Caco-2 (cell line): ENCODE results near the gene KCTD5. TPM values are rescaled to one million over a fixed set of nuclear protein-coding genes. Genes with fewer than 3 reads are reported as not detected.

ENCODE experiments used
- BruUV-seq: library from RNA; stranded (reverse); fragments of 400-500 nt; replicated peaks from 2 replicates; lab custom pipeline; 2021; lab: Mats Ljungman, UMichigan
- CTCF ChIA-PET: fragments of 300-600 bp; sonication (Branson Sonifier 250); formaldehyde crosslinking; loops from one replicate; lab custom pipeline; 2022; ENCODE audit warnings: antibody characterized with exemption; lab: Charles Lee
- POLR2A ChIA-PET: fragments of 300-600 bp; sonication (Branson Sonifier 250); formaldehyde crosslinking; loops from one replicate; lab custom pipeline; 2022; ENCODE audit warnings: antibody characterized with exemption; lab: Charles Lee
- DNase-seq, 2 experiments: peaks; one replicate each; pipeline versions ENCODE4 v3.0.0 to v3.0.0-alpha.2; 2020 to 2022
- H3K27me3 ChIP-seq: replicated peaks from 2 replicates; pipeline ENCODE4 v1.6.0; 2011; ENCODE audit warnings: low read length; ENCODE audit not compliant: control insufficient read depth, insufficient read depth
- H3K36me3 ChIP-seq: 2 replicates; pipeline ENCODE4 v1.5.1; 2011; ENCODE audit warnings: low read length; ENCODE audit not compliant: control insufficient read depth, insufficient read depth
- H3K4me1 ChIP-seq: fragments of 250-450 bp; sonication (Bioruptor Pico); 2 replicates; pipeline ENCODE4 v1.5.1; 2020; ENCODE audit warnings: mild to moderate bottlenecking
- H3K4me3 ChIP-seq: 2 replicates; pipeline ENCODE4 v1.5.1; 2011; ENCODE audit warnings: low read depth, mild to moderate bottlenecking, control low read depth, low read length
- H3K9me3 ChIP-seq: fragments of 250-450 bp; sonication (Bioruptor Pico); 2 replicates; pipeline ENCODE4 v1.5.1; 2020; ENCODE audit warnings: mild to moderate bottlenecking, moderate library complexity
- H3K27ac Mint-ChIP-seq: one replicate; pipeline ENCODE4 v1.8.0; 2022; ENCODE audit warnings: mixed read lengths; ENCODE audit not compliant: unreplicated experiment
- H3K27me3 Mint-ChIP-seq: one replicate; pipeline ENCODE4 v1.8.0; 2022; ENCODE audit warnings: mixed read lengths; ENCODE audit not compliant: insufficient read depth, unreplicated experiment
- H3K36me3 Mint-ChIP-seq: one replicate; pipeline ENCODE4 v1.8.0; 2022; ENCODE audit warnings: mild to moderate bottlenecking, mixed read lengths; ENCODE audit not compliant: insufficient read depth, unreplicated experiment
- H3K4me1 Mint-ChIP-seq: one replicate; pipeline ENCODE4 v1.8.0; 2022; ENCODE audit warnings: low read depth, mixed read lengths; ENCODE audit not compliant: unreplicated experiment
- H3K4me3 Mint-ChIP-seq: one replicate; pipeline ENCODE4 v1.8.0; 2022; ENCODE audit warnings: mild to moderate bottlenecking, moderate library complexity, mixed read lengths; ENCODE audit not compliant: unreplicated experiment
- H3K9me3 Mint-ChIP-seq: one replicate; pipeline ENCODE4 v1.8.0; 2022; ENCODE audit warnings: mixed read lengths; ENCODE audit not compliant: unreplicated experiment
- CTCF ChIP-seq, 2 experiments: fragments of 200-600 bp in 1 of 2; IDR thresholded peaks; 1 replicate in 1 of 2; 2 replicates in 1 of 2; pipeline versions ENCODE4 v1.5.1 to v1.8.0; 2011 to 2022; ENCODE audit warnings: antibody characterized with exemption in 1 of 2, control low read depth in 1 of 2, inconsistent platforms in 1 of 2, low read depth in 1 of 2, low read length in 1 of 2, mild to moderate bottlenecking in 1 of 2, moderate library complexity in 1 of 2; ENCODE audit not compliant: insufficient read depth in 1 of 2, severe bottlenecking in 1 of 2, unreplicated experiment in 1 of 2
- intact Hi-C: fragments of 100-400 bp; cut with micrococcal nuclease; formaldehyde crosslinking; loops from one replicate; pipeline ENCODE4 v1.10.0; 2022; ENCODE audit not compliant: unreplicated experiment
- total RNA-seq: library from RNA; stranded (reverse); gene quantifications from 2 replicates; pipeline ENCODE4 v1.2.3, GENCODE V29; 2022

The KCTD5 gene
- total RNA-seq, 1 experiment from 2014 or later: 30.4 TPM

DNA sequence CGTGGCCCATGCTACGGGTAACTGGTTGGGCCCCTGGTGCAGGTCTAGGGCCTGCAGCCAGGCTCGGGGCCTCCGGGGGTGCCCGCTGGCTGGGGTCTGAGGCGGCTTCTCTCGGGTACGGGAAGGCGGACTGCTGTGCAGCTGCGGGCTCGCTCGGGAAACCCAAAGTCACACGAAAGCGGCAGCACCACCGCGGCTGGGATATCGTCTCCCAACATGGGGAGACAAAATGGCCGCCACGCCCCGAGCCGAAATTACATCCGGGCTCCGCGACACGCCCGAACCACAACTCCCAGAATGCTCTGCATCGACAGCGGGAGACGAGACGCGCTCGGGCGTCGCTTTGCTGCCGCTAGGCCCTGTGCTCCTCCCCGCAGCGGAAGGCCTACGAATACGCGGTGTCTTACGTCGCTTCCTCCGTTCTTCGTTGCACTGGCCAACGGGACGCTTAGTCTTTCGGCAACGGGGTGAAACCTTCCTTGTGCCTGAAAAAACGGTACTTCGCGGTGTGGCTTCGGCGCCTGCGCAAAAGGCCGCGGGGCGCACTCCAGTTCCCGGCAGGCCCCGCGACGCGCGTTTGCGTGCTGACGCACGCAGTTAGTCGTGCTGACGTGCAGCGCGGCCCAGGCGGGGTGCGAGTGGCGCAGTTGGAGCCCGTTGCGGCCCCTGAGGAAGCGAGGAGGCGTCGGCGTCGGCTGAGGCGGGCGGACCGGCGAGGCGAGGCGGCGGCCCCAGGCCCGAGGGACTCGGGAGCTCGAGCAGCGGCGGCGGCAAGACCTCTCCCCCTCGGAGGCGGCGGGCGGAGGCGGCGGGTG is 69.9 kb downstream of the KCTD5 start, which contains the start of gene SRRM2:
SRRM2 (plus strand) TSS at position 604 of the 815 bp plus-strand sequence. CDS start 3,727 bp downstream, outside the sequence.
- ChIA-PET POLR2A (interaction anchor here (0.6 to 2.4 kb wide), 10 partner anchors 13 to 744 kb away, joined by 3 to 13 read pairs (median 6); partner anchors contain the start of genes ELOB, FLYWCH2 and KCTD5), CTCF (interaction anchor here (0.7 kb wide), 2 partner anchors 10 to 731 kb away, joined by 4 to 9 read pairs; no protein-coding TSS in a partner anchor)
- peaks cover under 1% of the 10 kb centered on the region for H3K36me3 ChIP-seq
- peak within 1 kb of the TSS; percentile 75 for H3K4me3 ChIP-seq
- Mint-ChIP-seq H3K4me3 (peak within 1 kb of the TSS; percentile 78), H3K27ac (peak within 1 kb of the TSS; percentile 97), H3K27me3 (no peaks in the 10 kb centered on the region), H3K4me1 (peaks cover 31% of the 10 kb centered on the region), H3K9me3 (no peaks in the 10 kb centered on the region), H3K36me3 (peaks cover 64% of the 10 kb centered on the region)
- no peaks in the 10 kb centered on the region for H3K9me3 ChIP-seq
- TF ChIP-seq CTCF (IDR thresholded peaks at IDR 0.05; ENCODE audit: insufficient read depth in 1 of 2, low read depth in 1 of 2, low read length in 1 of 2, severe bottlenecking in 1 of 2, unreplicated experiment in 1 of 2): no peak
- peak; percentile 93 to 95 for DNase-seq
- no peaks in the 10 kb centered on the region for H3K27me3 ChIP-seq
- BruUV-seq: no TSS peak
- H3K4me1 ChIP-seq: peaks cover 8% of the 10 kb centered on the region; the same call in 1 of the 2 replicates
- intact Hi-C loops: loop anchor here (1.0 to 5.0 kb wide), 2 partner anchors 31 to 105 kb away; partner anchors contain the start of gene PRSS22

GRCh38 chr16:2752850-2753732 is 70.8 kb downstream of the KCTD5 start:
- intact Hi-C loops: loop anchor here (1.0 to 5.0 kb wide), 2 partner anchors 32 to 104 kb away; partner anchors contain the start of gene PRSS22
- Histone ChIP-seq H3K36me3 (peaks cover 3% of the 10 kb centered on the region), H3K4me1 (peaks cover 8% of the 10 kb centered on the region; the same call in 1 of the 2 replicates), H3K4me3 (peak overlapping the region; percentile 75), H3K9me3 (no peaks in the 10 kb centered on the region), H3K27me3 (no peaks in the 10 kb centered on the region)
- POLR2A ChIA-PET: interaction anchor here (0.6 to 2.4 kb wide), 12 partner anchors 14 to 744 kb away, joined by 3 to 13 read pairs (median 6); partner anchors contain the start of genes ELOB, FLYWCH2 and KCTD5
- H3K9me3 Mint-ChIP-seq: no peaks in the 10 kb centered on the region
- peaks cover 31% of the 10 kb centered on the region for H3K4me1 Mint-ChIP-seq
- DNase-seq: peak; percentile 85 to 90
- no peaks in the 10 kb centered on the region for H3K27me3 Mint-ChIP-seq
- CTCF ChIA-PET: interaction anchor here (0.5 to 1.0 kb wide), 4 partner anchors 9 to 730 kb away, joined by 3 to 9 read pairs (median 6); no protein-coding TSS in a partner anchor
- peaks cover 72% of the 10 kb centered on the region for H3K36me3 Mint-ChIP-seq
- H3K27ac Mint-ChIP-seq: peak overlapping the region; percentile 97
- TF ChIP-seq CTCF (IDR thresholded peaks at IDR 0.05; ENCODE audit: insufficient read depth in 1 of 2, low read depth in 1 of 2, low read length in 1 of 2, severe bottlenecking in 1 of 2, unreplicated experiment in 1 of 2): no peak
- H3K4me3 Mint-ChIP-seq: peak overlapping the region; percentile 78
- no TSS peak for BruUV-seq
